Adrenal gland (tissue), 5 donors: ENCODE results near the gene SHB.

Source experiments
- POLR2A ChIP-seq, 2 donors: fragments of 450-650 bp; IDR thresholded peaks; one replicate each; pipeline ENCODE4 v1.6.1; 2017; ENCODE audit warnings: antibody characterized with exemption in 2 of 2, mild to moderate bottlenecking in 2 of 2, moderate library complexity in 1 of 2
- TF ChIP-seq, protein P1 (sequence below), 6 experiments: fragments of 450-650 bp in 4 of 6; fragments of 200-600 bp in 2 of 6; sonication (generic) in 1 of 6; IDR thresholded peaks; 1 replicate in 5 of 6; 2 replicates in 1 of 6; pipeline versions ENCODE4 v1.5.1 to v1.8.0; 2016 to 2021; ENCODE audit warnings: antibody characterized with exemption in 6 of 6, mild to moderate bottlenecking in 2 of 6, moderate library complexity in 1 of 6
- donor health status: DM: no; HTN: no; CAD: no.

DNA sequence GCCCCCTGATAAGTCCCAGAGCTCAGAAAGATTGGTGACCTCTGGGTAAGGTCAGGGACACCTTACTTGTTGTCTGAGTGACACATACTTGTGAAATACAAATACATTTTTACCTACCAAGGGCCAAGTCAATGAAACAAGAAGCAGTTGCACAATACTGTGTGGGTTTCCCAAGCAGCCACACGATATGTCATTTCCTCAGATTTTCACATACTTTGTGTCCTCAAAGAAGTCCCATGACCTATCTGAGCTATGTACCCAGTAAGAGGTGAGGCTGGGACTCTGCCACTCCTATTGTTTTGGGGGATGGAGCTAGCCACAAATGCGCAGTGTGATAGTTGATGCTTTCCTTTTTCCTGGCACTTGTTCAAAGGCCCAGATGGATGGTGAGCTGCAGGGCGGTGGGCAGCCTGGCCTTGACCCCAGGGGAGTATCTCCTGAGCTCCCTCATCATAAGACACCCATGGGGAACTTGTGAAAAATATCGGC is 160.3 kb downstream of the SHB start:
- TF ChIP-seq POLR2A (IDR thresholded peaks at IDR 0.05) = no peak
- TF ChIP-seq, protein P1, sequence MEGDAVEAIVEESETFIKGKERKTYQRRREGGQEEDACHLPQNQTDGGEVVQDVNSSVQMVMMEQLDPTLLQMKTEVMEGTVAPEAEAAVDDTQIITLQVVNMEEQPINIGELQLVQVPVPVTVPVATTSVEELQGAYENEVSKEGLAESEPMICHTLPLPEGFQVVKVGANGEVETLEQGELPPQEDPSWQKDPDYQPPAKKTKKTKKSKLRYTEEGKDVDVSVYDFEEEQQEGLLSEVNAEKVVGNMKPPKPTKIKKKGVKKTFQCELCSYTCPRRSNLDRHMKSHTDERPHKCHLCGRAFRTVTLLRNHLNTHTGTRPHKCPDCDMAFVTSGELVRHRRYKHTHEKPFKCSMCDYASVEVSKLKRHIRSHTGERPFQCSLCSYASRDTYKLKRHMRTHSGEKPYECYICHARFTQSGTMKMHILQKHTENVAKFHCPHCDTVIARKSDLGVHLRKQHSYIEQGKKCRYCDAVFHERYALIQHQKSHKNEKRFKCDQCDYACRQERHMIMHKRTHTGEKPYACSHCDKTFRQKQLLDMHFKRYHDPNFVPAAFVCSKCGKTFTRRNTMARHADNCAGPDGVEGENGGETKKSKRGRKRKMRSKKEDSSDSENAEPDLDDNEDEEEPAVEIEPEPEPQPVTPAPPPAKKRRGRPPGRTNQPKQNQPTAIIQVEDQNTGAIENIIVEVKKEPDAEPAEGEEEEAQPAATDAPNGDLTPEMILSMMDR (IDR thresholded peaks at IDR 0.05) = no peak
